DOHH2 (cell line): Measurements from ENCODE around the gene LDLR.

ENCODE experiments used
- H3F3A ChIP-seq: fragments of 200-600 bp; sonication (generic), shearing (Covaris generic); 2 replicates; pipeline ENCODE4 v1.6.0; 2016; ENCODE audit warnings: antibody characterized with exemption, mild to moderate bottlenecking; ENCODE audit not compliant: control insufficient read depth, insufficient read depth
- H3K27ac ChIP-seq: fragments of 200-600 bp; sonication (generic); 2 replicates; pipeline ENCODE4 v1.5.1; 2014; ENCODE audit warnings: low read depth, mild to moderate bottlenecking, low read length, moderate library complexity
- H3K27me3 ChIP-seq: fragments of 200-600 bp; sonication (generic); 2 replicates; pipeline ENCODE4 v1.6.1; 2014; ENCODE audit warnings: mild to moderate bottlenecking, low read length, mixed read lengths; ENCODE audit not compliant: control insufficient read depth
- H3K36me3 ChIP-seq: fragments of 200-600 bp; sonication (generic); 2 replicates; pipeline ENCODE4 v1.6.1; 2014; ENCODE audit warnings: mild to moderate bottlenecking, low read length, moderate library complexity, mixed read lengths; ENCODE audit not compliant: control insufficient read depth
- H3K4me1 ChIP-seq: fragments of 200-600 bp; sonication (generic); 2 replicates; pipeline ENCODE4 v1.6.1; 2014; ENCODE audit warnings: mild to moderate bottlenecking, low read length, mixed read lengths; ENCODE audit not compliant: control insufficient read depth
- H3K4me2 ChIP-seq: fragments of 200-600 bp; sonication (generic); 2 replicates; pipeline ENCODE4 v1.6.0; 2014; ENCODE audit warnings: mild to moderate bottlenecking, low read length, moderate library complexity
- H3K4me3 ChIP-seq: fragments of 200-600 bp; sonication (generic); 2 replicates; pipeline ENCODE4 v1.5.1; 2014; ENCODE audit warnings: mild to moderate bottlenecking, low read length, mixed read lengths
- H3K79me2 ChIP-seq: fragments of 200-600 bp; sonication (generic); 2 replicates; pipeline ENCODE4 v1.6.1; 2014; ENCODE audit warnings: mild to moderate bottlenecking, low read length, mixed read lengths; ENCODE audit not compliant: control insufficient read depth
- H3K9me2 ChIP-seq: fragments of 200-600 bp; sonication (generic); replicated peaks from 2 replicates; pipeline ENCODE4 v1.6.1; 2014; ENCODE audit warnings: mild to moderate bottlenecking, low read length, mixed read lengths; ENCODE audit not compliant: control insufficient read depth
- H3K9me3 ChIP-seq: fragments of 200-600 bp; sonication (generic); 2 replicates; pipeline ENCODE4 v1.6.1; 2014; ENCODE audit warnings: antibody characterized with exemption, low read length, mixed read lengths; ENCODE audit not compliant: control insufficient read depth, insufficient read depth
- H4K20me1 ChIP-seq: fragments of 200-600 bp; sonication (generic); 2 replicates; pipeline ENCODE4 v1.6.0; 2014; ENCODE audit warnings: low read depth, mild to moderate bottlenecking, antibody characterized with exemption, low read length, moderate library complexity; ENCODE audit not compliant: control insufficient read depth, insufficient read depth
- CTCF ChIP-seq: fragments of 200-600 bp; sonication (generic); IDR thresholded peaks from one replicate; pipeline ENCODE4 v1.5.1; 2014; ENCODE audit warnings: antibody characterized with exemption, mild to moderate bottlenecking, low read depth, low read length; ENCODE audit not compliant: poor library complexity, severe bottlenecking
- EZH2phosphoT487 ChIP-seq: fragments of 200-600 bp; sonication (generic); IDR thresholded peaks from 2 replicates; pipeline ENCODE4 v1.6.1; 2017; ENCODE audit warnings: borderline replicate concordance, mild to moderate bottlenecking, antibody characterized with exemption, low read length, moderate library complexity, mixed read lengths

LDLR gene

DNA sequence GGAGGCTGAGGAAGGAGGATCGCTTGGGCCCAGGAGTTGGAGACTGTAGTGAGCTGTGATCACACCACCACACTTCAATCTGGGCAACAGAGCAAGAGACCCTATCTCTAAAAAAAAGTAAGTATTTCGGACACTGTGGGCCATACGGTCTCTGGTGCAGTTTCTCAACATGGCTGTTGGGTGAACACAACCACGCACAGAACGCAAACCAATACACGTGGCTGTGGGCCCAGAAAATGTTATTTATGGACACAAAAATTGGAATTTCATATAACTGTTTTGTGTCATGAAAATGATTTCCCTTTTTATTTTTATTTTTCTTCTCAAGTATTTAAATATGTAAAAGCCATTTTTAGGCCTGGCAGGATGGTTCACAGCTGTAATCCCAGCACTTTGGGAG lies 19.5 kb downstream of the LDLR start:
- TF ChIP-seq CTCF (no peak), EZH2phosphoT487 (no peak)

DNA sequence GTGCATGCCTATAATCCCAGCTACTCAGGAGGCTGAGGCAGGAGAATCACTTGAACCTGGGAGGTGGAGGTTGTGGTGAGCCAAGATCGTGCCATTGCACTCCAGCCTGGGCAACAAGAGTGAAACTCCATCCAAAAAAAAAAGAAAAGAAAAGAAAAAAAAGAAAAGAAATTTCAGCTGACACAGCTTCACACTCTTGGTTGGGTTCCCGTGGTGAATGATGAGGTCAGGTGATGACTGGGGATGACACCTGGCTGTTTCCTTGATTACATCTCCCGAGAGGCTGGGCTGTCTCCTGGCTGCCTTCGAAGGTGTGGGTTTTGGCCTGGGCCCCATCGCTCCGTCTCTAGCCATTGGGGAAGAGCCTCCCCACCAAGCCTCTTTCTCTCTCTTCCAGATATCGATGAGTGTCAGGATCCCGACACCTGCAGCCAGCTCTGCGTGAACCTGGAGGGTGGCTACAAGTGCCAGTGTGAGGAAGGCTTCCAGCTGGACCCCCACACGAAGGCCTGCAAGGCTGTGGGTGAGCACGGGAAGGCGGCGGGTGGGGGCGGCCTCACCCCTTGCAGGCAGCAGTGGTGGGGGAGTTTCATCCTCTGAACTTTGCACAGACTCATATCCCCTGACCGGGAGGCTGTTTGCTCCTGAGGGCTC lies 22.0 kb downstream of the LDLR start:
- no peak for TF ChIP-seq CTCF
- TF ChIP-seq EZH2phosphoT487, result no peak
- H3K9me3 ChIP-seq, result no peaks in the 10 kb centered on the region
- H3K4me3 ChIP-seq, result no peak overlapping the region
- H3K36me3 ChIP-seq, result peaks cover 81% of the 10 kb centered on the region
- no peaks in the 10 kb centered on the region for H3K27me3 ChIP-seq
- H3K79me2 ChIP-seq, result peaks cover 3% of the 10 kb centered on the region
- H3K4me1 ChIP-seq, result no peaks in the 10 kb centered on the region
- H3K4me2 ChIP-seq, result no peak overlapping the region
- H3K9me2 ChIP-seq, result no peaks in the 10 kb centered on the region
- H4K20me1 ChIP-seq, result peaks cover 5% of the 10 kb centered on the region; the same call in 1 of the 2 replicates
- H3F3A ChIP-seq, result no peaks in the 10 kb centered on the region
- no peak overlapping the region for H3K27ac ChIP-seq

More for the DNA sequence above, 19.5 kb downstream of the LDLR start:
- no peaks in the 10 kb centered on the region for H3K9me3 ChIP-seq
- no peaks in the 10 kb centered on the region for H3K27me3 ChIP-seq
- H3K79me2 ChIP-seq, result peaks cover 6% of the 10 kb centered on the region
- no peak overlapping the region for H3K4me2 ChIP-seq
- H3K36me3 ChIP-seq, result peaks cover 84% of the 10 kb centered on the region
- H3K9me2 ChIP-seq, result no peaks in the 10 kb centered on the region
- H3K4me1 ChIP-seq, result no peaks in the 10 kb centered on the region
- no peak overlapping the region for H3K27ac ChIP-seq
- H3K4me3 ChIP-seq, result no peak overlapping the region
- peaks cover 5% of the 10 kb centered on the region; the same call in 1 of the 2 replicates for H4K20me1 ChIP-seq
- no peaks in the 10 kb centered on the region for H3F3A ChIP-seq

DNA sequence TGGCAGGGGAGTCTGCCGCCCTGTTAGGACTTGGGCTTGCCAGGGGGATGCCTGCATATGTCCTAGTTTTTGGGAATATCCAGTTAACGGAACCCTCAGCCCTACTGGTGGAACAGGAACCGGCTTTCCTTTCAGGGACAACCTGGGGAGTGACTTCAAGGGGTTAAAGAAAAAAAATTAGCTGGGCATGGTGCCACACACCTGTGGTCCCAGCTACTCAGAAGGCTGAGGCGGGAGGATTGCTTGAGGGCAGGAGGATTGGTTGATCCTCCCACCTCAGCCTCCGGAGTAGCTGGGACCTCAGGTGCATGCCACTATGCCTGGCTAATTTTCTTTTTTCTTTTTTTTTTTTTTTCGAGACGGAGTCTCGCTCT lies 22.5 kb downstream of the LDLR start:
- Histone ChIP-seq H3K9me3 (no peaks in the 10 kb centered on the region), H3K4me1 (no peaks in the 10 kb centered on the region), H3K9me2 (no peaks in the 10 kb centered on the region), H3K79me2 (no peaks in the 10 kb centered on the region; the same call in 1 of the 2 replicates), H4K20me1 (peaks cover 5% of the 10 kb centered on the region; the same call in 1 of the 2 replicates), H3K36me3 (peaks cover 81% of the 10 kb centered on the region), H3F3A (no peaks in the 10 kb centered on the region), H3K27ac (no peak overlapping the region), H3K4me3 (no peak overlapping the region), H3K27me3 (no peaks in the 10 kb centered on the region), H3K4me2 (no peak overlapping the region)
- no peak for TF ChIP-seq CTCF
- TF ChIP-seq EZH2phosphoT487, result no peak
